Stimulated activated CD8-positive, alpha-beta memory T cell treated with anti-CD3 and anti-CD28 coated beads, Interleukin-15, amount 100 ng/mL, for 24 hours (primary cell): Measurements from ENCODE around the gene RECQL5.
A peak's percentile ranks its signal among the peaks of the same experiment; 100 is the strongest.

Experiments
- DNase-seq: peaks from one replicate; pipeline ENCODE4 v3.0.0-alpha.2; 2020; ENCODE audit warnings: low read depth

The RECQL5 gene

DNA sequence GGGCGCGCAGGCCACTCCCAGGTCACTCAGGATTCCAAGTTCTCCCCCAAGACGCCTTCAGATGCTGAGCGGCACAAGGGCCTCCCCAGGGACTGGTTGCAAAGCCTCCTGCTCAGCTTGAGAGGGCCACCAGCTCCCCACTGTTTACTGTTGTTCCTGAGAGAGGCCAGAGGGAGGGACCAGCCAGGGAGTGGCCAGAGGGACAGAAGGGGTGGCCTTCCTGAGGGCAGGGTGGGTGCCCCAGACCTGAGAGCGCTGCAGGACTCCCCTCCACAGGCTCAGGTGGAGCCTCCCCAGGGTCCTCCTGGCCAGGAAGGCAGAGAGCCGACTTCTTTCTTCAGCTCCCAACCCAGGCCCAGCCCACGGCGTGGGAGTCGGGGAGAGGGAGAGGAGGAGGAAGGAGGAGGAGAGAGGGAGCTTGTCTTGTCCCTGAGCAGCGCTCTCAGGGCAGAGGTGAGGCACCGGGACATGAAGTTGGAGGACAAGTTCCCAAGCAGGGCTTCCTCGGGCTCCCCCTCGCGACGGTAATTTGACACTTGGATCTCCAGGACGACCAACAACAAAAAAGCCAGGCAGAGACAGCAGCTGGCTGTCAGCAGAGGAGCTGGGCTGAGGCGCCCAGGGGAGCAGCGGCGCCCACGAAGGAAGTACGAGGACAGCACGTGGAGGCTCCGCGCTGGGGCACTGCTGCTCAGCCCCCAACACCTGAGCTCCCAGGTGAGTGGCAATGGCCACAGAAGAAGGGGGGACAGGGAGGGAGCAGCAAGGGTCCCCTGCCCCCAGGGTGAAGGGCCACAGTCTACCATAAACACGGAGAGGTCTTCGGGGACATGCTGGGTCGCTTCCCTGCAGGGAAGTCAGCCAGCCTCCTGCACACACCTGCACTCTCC, 33.2 kb downstream of the RECQL5 start:
- DNase-seq = no peak

DNA sequence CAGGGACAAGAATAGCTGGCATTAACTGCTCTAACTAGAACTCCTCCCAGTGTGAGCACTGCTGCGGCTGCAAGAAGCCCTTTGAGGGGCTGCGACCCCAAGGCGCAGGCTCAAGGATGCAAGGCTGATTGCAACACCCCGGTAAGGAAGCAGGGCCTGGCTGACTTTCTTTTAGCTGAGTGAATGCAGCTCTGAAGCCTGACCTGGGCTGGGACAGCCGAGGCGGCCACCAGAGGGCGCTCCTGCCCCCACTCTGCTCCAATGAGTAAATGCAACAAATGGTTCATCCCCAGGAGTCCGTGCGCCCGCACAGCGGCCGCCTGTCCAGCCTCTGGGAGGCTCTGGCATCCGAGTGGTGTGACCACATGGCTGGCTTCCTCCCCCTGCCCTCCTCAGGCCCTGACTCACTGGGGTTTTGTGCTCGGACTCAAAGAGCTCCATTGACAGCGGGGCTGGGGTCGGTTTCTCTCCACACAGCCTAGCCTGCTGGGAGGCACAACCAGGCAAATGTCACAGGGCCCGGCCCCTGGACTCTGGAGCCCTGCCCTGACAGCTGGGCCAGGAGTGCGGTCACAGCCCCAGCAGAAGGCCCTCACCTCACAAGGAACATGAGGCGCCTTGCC, 34.0 kb downstream of the RECQL5 start, which contains the start of gene SMIM5:
TSS of gene SMIM5 (plus strand) at position 572 of the 623 bp plus-strand sequence. CDS start 6,768 bp downstream, outside the sequence.
- DNase-seq = peak; percentile 78

DNA sequence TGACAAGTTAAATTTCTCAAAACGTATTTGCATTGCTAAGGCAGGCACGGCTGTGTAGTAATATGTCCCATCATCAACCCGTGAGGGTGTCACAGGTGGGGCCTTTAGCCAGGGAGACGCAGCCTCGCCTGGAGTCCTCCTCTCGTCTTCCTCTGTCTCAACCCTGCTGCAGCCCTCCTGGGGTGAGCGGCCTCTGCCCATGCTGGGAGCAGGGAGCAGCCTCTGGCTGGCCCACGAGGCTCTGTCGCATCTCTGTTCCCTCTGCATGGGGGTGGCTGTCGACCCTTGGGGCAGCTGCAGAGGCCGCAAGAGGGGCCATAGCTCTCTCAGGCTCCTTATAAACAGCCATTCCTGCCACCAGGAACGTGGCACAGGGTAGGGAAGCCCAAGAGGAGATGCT, 34.5 kb downstream of the RECQL5 start:
- DNase-seq = no peak

DNA sequence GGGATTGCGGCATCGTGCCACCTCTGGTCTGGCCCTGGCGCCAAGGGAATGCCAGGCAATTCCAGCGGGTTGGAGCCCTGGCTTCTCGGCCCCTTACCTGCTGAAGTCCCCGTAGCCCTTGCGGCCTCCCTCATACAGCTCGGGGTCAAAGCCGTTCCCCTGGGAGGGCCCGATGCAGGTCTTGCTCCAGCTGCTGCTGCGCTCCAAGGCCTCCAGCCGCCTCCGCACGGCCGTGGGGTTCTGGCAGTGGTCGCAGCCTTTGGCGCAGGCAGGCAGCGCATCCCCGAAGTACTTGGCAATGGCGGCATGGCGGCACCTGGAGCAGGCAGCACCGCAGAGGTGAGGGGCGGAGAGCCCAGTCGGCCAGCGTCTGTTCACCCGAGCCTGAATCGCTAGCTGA, 35.6 kb downstream of the RECQL5 start:
- DNase-seq = no peak

DNA sequence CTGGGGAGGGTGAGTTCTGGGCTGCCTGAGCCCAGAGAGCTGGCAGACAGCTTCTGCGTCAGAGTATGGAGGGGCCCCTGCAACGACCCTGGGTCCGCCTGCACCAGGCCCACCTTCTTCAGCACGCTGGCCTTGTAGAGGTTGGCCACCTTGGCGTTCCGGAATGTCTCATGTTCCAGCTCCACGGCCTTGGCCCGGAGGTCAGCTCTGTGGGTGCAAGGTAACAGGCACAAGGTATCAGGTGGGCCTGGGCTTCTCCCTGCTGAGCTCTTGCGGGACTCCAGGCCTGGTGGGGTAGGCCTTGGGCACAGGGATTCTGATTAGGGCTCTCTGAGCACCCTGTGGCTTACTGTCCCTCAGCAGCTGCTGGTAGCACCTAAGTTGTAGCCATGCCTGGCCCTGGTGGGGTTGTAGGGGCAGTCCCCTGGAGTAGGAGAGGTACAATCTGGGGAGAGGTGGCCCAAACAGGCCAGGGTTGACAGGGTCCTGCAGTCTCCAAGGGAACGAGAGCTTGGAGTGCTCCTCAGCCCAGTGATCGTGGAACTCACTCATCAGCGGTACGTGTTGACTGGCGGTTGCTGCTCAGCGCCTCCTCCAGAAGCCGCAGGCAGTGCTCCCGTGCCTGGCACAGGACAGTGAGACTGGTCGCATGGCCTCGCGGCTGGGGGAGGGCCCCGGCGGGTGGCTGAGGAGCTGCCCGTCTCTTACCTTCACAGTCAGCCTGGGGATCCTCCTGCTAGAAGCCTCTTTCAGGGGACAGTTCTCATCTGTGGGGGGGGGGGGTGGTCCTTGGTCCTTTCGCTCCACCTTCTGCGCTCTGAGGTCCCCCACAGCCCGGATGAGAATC, 36.7 kb downstream of the RECQL5 start:
- no peak for DNase-seq

DNA sequence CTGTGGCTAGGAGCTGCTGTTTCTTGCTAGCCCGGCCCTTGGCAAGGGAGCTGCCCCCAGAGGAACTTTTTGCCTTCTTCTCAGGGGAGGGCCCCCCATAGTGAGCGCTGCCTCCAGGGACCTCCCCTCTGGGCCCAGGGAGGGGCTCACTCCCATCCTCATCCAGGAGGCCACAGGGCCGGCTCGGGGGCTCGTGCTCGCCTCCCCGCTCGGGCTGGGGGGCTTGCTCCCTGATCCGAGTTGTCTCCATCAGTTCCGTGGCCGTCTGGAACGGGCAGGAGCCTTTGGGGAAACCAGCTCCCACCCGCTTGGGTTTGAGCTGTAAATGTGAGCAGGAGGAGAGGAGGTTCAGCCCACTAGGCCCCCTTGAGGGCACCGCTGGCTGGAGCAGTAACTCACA, 37.8 kb downstream of the RECQL5 start:
- DNase-seq = no peak

DNA sequence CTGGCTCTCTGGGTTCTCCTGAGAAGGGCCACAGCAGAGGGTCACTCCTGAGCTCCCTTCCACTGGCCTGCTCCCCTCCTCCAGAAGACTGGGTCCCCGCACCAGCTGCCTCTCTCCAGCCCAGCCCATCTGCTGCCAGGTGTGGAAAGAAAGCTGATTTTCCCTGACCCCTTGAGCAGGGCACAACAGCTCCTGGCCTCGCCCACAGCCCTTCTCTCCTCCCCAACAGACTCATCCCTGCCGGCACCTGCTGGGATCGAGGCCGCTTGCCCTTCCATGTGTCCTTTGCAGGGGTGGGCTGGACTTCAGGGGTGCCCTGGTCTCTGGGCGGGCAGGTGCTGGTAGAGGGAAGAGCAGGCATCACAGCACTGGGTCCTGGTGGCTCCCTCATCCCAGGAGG, 38.5 kb downstream of the RECQL5 start:
- DNase-seq = no peak

DNA sequence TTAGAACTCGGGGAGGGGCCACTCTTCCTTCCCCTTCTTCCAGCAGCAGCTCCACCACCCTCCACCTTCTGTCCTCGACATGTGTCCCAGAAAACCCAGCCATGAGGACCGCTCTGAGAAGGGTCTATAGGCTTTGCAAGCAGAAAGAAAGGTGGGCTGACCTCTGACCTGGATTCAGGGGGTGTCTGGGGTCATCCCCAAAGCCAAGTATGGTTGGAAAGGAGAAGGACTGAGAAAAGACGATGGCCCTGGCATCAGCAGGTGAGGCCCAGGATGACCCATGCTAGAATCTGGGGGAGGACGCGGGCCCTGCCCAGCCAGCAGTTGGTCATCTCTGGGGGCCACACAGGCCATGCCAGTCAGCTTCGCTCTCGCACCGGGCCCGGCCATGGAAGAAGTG, 39.9 kb downstream of the RECQL5 start:
- no peak for DNase-seq

DNA sequence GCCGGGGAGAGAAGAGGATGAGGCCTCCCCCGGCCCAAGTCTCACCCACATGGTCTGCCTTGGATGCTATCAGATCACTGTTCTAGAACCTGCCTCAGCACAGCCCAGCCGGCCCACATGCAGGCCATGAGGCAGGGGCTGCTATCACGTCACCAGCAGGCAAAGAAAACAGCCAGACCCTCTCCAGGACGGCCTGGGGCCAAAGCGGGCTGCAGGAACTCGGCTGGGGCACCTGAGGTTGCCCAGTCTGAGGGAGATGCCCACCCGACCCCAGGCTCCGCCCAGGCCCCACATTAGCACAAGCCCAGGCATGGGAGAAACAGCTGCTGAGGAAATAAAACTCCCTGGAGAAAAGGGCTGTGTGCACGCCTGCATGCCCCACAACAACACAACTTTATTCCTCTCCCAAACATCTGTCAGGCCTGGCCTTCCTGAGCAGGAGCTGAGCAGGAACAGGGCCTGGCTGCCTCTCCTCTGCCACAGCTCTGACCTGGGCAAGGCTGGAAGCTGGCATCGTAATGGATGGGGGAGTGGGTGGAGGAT, 40.4 kb downstream of the RECQL5 start:
- no peak for DNase-seq

DNA sequence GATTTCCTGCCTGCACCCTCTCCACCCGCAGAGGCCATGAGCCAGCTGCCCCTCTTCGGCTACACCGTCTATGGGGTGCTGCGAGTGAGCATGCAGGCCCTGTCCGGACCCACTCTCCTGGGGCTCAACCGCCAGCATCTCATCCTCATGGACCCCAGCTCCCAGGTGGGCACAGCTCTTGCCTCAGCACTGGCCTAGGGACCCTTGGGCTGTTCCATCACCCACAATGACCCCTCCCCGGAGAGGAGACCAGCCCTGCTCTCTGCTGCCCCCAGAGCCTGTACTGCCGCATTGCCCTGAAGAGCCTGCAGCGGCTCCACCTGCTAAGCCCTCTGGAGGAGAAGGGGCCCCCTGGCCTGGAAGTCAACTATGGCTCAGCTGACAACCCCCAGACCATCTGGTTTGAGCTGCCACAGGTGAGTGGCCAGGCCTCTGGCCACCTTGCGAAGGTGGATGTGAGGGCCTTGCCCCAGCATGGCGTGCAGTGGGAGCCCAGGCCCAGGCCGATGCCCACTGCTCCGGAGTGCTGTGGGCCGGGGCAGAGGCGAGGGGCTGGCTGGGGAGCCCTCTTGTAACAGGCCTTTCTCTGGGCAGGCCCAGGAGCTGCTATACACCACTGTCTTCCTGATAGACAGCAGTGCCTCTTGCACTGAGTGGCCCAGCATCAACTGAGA, 41.0 kb downstream of the RECQL5 start:
- no peak for DNase-seq

DNA sequence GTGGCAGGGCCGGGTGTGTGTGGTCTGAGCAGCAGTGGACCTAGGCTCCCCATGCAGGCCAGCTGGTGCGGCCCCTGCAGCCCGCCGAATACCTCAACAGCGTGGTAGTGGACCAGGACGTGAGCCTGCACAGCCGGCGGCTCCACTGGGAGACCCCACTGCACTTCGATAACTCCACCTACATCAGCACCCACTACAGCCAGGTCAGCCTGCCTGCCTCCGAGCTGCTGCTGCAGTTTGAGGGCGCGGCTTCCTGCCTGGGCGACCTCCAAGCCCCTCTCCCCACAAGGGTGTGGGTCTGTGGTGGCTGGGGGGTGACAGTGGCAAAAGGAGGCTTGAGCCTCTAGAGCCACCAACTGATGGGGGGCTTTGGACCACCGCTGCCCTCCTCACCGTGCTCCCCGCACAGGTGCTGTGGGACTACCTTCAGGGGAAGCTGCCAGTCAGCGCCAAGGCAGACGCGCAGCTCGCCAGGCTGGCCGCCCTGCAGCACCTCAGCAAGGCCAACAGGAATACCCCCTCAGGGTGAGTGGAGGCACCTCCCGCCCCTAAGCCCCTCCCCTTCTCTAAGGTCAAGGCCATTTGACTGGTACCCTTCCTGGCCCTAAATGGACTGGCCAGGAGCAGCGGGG, 42.1 kb downstream of the RECQL5 start:
- no peak for DNase-seq

DNA sequence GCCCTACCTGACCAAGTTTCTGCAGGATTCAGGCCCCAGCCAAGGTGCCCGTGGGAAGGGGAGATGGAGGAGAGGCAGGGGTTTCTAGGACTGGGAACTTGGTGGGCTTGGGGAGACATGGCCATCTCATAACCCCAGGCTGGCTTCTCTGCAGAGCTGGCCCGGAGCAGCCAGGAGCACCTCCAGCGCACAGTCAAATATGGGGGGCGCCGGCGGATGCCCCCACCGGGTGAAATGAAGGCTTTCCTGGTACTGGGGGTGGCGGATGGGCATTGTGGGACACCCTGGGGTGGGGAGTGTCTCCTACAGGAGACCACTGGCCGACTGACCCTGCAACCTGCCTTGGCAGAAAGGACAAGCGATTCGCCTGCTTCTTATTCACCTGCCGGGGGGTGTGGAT, 42.9 kb downstream of the RECQL5 start:
- DNase-seq = no peak

DNA sequence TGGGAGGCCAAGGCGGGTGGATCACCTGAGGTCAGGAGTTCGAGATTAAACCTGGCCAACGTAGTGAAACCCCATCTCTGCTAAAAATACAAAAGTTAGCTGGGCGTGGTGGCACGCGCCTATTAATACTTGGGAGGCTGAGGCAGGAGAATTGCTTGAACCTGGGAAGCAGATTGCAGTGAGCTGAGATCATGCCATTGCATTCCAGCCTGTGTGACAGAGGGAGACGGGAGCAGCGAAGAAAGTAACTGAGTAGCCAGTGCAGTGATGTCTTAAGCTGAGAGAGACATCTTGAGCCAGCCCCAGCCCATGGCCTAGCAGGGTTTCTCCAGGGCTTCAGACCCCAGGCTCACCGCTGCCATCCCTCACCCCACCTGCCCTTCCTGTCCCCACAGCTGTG, 43.6 kb downstream of the RECQL5 start:
- DNase-seq = no peak

DNA sequence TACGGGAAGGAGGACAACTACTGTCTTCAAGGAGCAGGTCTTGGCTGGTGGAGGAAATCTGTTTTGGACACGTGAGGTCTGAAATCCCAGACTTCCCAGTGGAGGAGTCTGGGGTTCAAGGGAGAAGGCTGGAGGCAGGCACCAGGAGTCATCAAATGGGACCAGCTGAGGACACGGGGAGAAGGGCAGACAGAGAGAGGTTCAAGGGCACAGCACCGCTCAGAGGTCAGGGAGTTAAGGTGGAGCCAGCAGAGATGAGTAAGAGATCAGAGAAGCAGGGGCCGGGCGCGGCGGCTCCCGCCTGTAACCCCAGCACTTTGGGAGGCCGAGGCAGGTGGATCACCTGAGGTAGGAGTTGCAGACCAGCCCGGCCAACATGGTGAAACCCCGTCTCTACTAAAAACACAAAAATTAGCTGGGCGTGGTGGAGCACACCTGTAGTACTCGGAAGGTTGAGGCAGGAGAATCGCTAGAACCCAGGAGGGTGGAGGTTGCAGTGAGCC, 44.1 kb downstream of the RECQL5 start:
- DNase-seq = no peak

DNA sequence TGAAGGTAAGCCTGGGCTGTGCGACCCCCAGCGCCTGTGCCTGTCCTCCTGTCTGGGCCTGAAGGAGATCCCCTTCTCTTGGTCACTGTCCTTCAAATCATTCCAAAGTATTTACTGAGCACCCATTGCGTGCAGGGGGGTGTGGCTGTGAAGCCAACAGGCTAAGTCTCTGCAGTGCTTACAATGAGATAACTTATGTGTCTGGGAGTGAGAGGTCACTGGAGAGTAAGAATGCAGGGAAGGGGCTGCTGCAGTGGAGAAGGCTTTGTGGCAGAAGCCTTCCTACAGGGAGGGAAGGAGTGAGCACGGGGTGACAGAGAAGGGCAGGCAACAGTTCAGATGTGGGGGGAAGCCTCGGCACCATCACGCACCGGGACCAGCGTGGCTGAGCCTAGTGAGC, 44.9 kb downstream of the RECQL5 start:
- no peak for DNase-seq

DNA sequence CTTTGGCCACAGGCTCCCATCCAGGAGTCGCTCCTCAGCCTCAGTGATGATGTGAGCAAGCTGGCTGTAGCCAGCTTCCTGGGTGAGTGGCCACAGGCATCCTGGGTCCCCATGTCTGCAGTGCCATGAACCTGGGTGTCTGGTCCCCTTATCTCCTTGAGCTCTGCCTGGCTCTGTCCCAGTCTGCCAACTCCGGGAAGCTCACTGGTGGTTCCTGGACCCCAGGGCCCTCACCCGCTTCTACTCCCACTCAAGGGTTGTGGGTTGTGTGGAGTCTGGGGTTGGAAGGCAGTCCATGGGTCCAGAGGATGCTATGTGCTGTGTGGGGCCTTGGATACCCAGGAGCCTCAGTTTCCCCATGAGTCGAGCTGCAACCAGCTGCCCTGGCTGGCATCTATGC, 45.5 kb downstream of the RECQL5 start:
- DNase-seq = no peak

DNA sequence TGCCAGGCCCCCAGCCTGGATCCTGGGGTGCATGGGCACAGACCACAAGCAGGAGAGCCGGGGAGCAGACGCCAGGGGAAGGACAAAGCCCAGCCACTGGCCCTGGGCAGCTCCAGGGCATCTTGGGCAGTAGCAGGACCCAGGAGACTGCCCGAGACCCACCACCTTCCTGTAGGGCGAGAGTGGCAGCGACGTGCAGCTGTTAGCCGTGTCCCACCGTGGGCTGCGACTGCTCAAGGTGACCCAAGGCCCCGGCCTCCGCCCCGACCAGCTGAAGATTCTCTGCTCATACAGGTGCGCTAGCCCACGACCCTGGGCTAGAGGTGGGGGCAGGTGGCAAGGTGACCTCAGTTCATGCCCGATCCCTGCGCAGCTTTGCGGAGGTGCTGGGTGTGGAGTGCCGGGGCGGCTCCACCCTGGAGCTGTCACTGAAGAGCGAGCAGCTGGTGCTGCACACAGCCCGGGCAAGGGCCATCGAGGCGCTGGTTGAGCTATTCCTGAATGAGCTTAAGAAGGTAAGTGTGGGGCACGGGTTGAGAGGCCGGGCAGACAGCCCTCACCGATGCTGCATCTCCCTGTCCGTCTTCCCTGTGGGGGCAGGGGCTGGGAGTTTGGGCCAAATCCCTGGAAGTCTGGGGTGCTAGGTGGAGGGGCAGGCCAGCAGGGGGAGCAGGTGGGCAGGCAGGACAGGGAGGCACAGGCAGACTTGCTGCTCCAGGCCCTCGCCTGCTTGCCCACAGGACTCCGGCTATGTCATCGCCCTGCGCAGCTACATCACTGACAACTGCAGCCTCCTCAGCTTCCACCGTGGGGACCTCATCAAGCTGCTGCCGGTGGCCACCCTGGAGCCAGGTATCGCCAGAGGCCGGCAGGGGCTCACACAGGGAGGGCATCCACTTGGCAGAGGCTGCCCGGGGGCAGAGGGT, 47.2 kb downstream of the RECQL5 start:
- DNase-seq = no peak

DNA sequence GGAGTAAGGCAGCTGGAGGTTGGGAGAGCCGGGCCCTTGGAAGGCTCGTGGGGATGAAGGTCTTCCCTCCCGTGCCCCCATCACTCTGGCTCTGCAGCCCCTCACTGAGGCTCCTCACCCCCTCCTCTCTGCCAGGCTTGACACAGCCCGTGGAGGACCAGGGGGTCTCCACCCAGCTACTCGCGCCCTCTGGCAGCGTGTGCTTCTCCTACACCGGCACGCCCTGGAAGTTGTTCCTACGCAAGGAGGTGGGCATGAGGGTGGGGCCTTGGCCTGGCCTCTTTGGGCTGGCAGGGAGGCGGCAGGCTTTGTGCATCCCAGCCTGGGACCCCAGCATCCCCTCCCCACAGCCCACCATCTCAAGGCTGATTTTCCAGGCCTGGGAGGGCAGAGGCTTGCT, 49.3 kb downstream of the RECQL5 start:
- no peak for DNase-seq

DNA sequence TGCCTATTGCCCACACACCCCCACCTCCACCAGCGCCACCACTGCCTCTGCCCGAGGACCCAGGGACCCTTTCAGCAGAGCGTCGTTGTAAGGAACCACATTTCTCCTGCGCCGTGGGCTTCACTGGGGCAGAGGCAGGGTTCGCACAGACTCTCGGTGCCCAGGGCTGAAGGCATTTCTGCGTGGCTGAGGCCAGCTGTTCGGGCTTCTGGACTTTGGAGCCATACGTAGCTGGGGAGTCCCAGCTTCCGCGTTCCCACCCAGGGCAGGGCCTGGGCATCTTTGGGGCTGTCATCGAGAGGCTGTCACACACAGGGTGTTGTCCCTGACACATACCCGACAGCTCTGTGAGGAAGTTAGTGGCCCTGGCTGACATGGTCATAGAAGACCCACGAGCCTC, 49.7 kb downstream of the RECQL5 start:
- no peak for DNase-seq

DNA sequence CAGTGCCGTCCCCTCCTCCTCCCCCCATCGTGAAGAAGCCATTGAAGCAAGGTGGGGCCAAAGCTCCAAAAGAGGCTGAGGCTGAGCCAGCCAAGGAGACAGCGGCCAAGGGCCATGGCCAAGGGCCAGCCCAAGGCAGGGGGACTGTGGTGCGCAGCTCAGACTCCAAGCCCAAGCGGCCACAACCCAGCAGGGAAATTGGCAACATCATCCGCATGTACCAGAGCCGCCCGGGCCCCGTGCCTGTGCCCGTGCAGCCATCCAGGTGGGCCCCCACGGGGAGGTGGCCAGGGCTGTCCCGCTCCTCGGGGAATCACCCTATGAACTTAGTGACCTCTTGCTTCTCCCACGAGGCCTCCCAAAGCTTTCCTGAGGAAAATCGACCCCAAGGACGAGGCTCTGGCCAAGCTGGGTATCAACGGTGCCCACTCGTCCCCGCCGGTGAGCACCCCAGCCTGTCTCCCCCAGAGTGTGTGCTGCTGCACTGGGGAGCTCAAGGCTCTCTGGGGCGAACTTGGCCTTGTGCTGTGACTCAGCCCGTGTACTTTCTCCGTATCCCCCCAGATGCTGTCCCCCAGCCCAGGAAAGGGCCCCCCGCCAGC, 50.3 kb downstream of the RECQL5 start:
- no peak for DNase-seq
